Right lobe of liver (tissue), 6 donors: ENCODE data around the gene KLF12. TPM values are rescaled to one million over a fixed set of nuclear protein-coding genes. Genes with fewer than 3 reads are reported as not detected.

Experiments used
- ATAC-seq, 4 donors: fragments of 200-7000 bp; cut with Tn5 transposase; one replicate each; pipeline ENCODE4 v1.9.1; 2020; ENCODE audit warnings: mild to moderate bottlenecking in 4 of 4, moderate library complexity in 4 of 4
- DNase-seq, 3 donors: peaks; one replicate each; pipeline ENCODE4 v3.0.0-alpha.2; 2020
- H3K27ac ChIP-seq, 3 donors: fragments of 200-600 bp; one replicate each; pipeline ENCODE4 v1.8.0; 2022
- H3K27me3 ChIP-seq, 2 donors: fragments of 200-600 bp; one replicate each; pipeline ENCODE4 v1.8.0; 2022
- H3K36me3 ChIP-seq, 4 donors: fragments of 200-600 bp; sonication (generic) in 1 of 4; one replicate each; pipeline versions ENCODE4 v1.5.1 to v1.8.0; 2017 to 2022; ENCODE audit warnings: control low read depth in 1 of 4
- H3K4me1 ChIP-seq, 4 donors: fragments of 200-600 bp; sonication (generic) in 1 of 4; one replicate each; pipeline versions ENCODE4 v1.5.1 to v1.8.0; 2017 to 2022; ENCODE audit warnings: control low read depth in 1 of 4
- H3K4me3 ChIP-seq, 3 donors: fragments of 200-600 bp; one replicate each; pipeline ENCODE4 v1.8.0; 2022
- H3K9me3 ChIP-seq, 4 donors: fragments of 200-600 bp; sonication (generic) in 1 of 4; one replicate each; pipeline versions ENCODE4 v1.5.1 to v1.8.0; 2017 to 2022; ENCODE audit warnings: control low read depth in 1 of 4
- CTCF ChIP-seq, 4 donors: fragments of 200-600 bp in 3 of 4; fragments of 450-650 bp in 1 of 4; IDR thresholded peaks; one replicate each; pipeline versions ENCODE4 v1.5.1 to v1.8.0; 2016 to 2022; ENCODE audit warnings: antibody characterized with exemption in 4 of 4, mild to moderate bottlenecking in 2 of 4
- POLR2A ChIP-seq: fragments of 450-650 bp; IDR thresholded peaks from one replicate; pipeline ENCODE4 v1.6.1; 2017; ENCODE audit warnings: antibody characterized with exemption, mild to moderate bottlenecking
- WGBS: methylation state at CpG from one replicate; pipeline ENCODE4 v1.1.6; 2018; ENCODE audit warnings: low coverage, low lambda C conversion rate; ENCODE audit not compliant: insufficient coverage; ENCODE audit errors: missing lambda C conversion rate; 5-methylcytosine and 5-hydroxymethylcytosine counted together
- intact Hi-C, 2 donors: fragments of 100-400 bp; cut with DNase I; formaldehyde crosslinking; loops; one replicate each; pipeline versions ENCODE4 v1.11.2 to v1.14.1; 2022
- total RNA-seq, 6 experiments: library from RNA; depleted of rRNA in 2 of 6; stranded (reverse); fragments of >200 nt in 2 of 6; fragmentation: NEBNext Ultra II Directional in 3 of 6; extraction: Animal tissue kit (Norgen Biotek cat#: 25700) in 3 of 6; gene quantifications; one replicate each; pipeline versions ENCODE4 v1.1.0 to v1.2.4, GENCODE V29; 2016 to 2023
- donor health status: DM: no; HTN: yes; CAD: no.
- donor health status: DM: no; HTN: no; CAD: no.
- donor health status: DM: no; HTN: no; CAD: no.
- donor health status: DM: no; HTN: yes; CAD: no.
- donor health status: DM: no; HTN: yes; CAD: no.

The KLF12 gene
- total RNA-seq, 6 experiments from 2014 or later: 6.0 to 20.7 (median 10.4) TPM

- WGBS: 2% methylated on average over 22 of the region's 27 CpGs
Measured at GRCh38 chr13:74136084-74136658, 2.0 kb upstream of the KLF12 start.

GRCh38 chr13:74135326-74136083, 1.3 kb upstream of the KLF12 start:
- Histone ChIP-seq H3K36me3 (no peaks in the 10 kb centered on the region), H3K27ac (peak overlapping the region; percentile 77 to 91 (median 79)), H3K4me1 (peaks cover 0 to 17% (median 7%) of the 10 kb centered on the region in 4 donors), H3K4me3 (peak overlapping the region; percentile 84 to 97 (median 89)), H3K9me3 (no peaks in the 10 kb centered on the region), H3K27me3 (no peaks in the 10 kb centered on the region)
- no peak for TF ChIP-seq CTCF (IDR thresholded peaks at IDR 0.05)
- TF ChIP-seq POLR2A: peak; percentile 52
- peak; percentile 58 to 72 (median 64) for ATAC-seq
- peak; percentile 84 to 89 (median 88) for DNase-seq
- under 1% methylated on average over 32 of the region's 72 CpGs for WGBS
- intact Hi-C loops: no loop called here

More at GRCh38 chr13:74136084-74136658, 2.0 kb upstream of the KLF12 start:
- intact Hi-C loops: no loop called here
- H3K4me3 ChIP-seq: peak overlapping the region; percentile 84 to 97 (median 89)
- H3K27me3 ChIP-seq: no peaks in the 10 kb centered on the region
- TF ChIP-seq POLR2A (no peak), CTCF (IDR thresholded peaks at IDR 0.05) (no peak)
- DNase-seq (peak; percentile 30 to 63 (median 50)), ATAC-seq (peak in 1 of 4 donors; percentile 5)
- peaks cover 0 to 10% (median 4%) of the 10 kb centered on the region in 4 donors for H3K4me1 ChIP-seq
- peak overlapping the region; percentile 70 to 91 (median 79) for H3K27ac ChIP-seq
- no peaks in the 10 kb centered on the region for H3K36me3 ChIP-seq
- H3K9me3 ChIP-seq: no peaks in the 10 kb centered on the region

GRCh38 chr13:74134777-74135325, 647 bp upstream of the KLF12 start:
- Histone ChIP-seq H3K4me3 (peak overlapping the region; percentile 84 to 97 (median 89)), H3K27ac (peak overlapping the region; percentile 77 to 91 (median 79)), H3K9me3 (no peaks in the 10 kb centered on the region), H3K36me3 (no peaks in the 10 kb centered on the region), H3K4me1 (peaks cover 0 to 24% (median 10%) of the 10 kb centered on the region in 4 donors), H3K27me3 (no peaks in the 10 kb centered on the region)
- ATAC-seq (peak; percentile 35 to 65 (median 61)), DNase-seq (peak; percentile 78 to 85 (median 84))
- WGBS: 0% methylated on average over 7 of the region's 63 CpGs
- intact Hi-C loops: no loop called here
- no peak for TF ChIP-seq POLR2A
- no peak for TF ChIP-seq CTCF (IDR thresholded peaks at IDR 0.05)

GRCh38 chr13:74133657-74134201, 475 bp downstream of the KLF12 start:
- intact Hi-C loops: no loop called here
- ATAC-seq (peak; percentile 29 to 41 (median 38)), DNase-seq (peak; percentile 61 to 79 (median 79))
- Histone ChIP-seq H3K36me3 (no peaks in the 10 kb centered on the region), H3K27ac (peak overlapping the region; percentile 77 to 91 (median 79)), H3K4me1 (peaks cover 0 to 32% (median 14%) of the 10 kb centered on the region in 4 donors), H3K9me3 (no peaks in the 10 kb centered on the region), H3K27me3 (no peaks in the 10 kb centered on the region), H3K4me3 (peak overlapping the region; percentile 84 to 97 (median 89))
- under 1% methylated on average over 21 of the region's 35 CpGs for WGBS
- peak; percentile 30 for TF ChIP-seq POLR2A
- no peak for TF ChIP-seq CTCF (IDR thresholded peaks at IDR 0.05)
